ENCODE measurements around the gene PRRC2B.

DNA sequence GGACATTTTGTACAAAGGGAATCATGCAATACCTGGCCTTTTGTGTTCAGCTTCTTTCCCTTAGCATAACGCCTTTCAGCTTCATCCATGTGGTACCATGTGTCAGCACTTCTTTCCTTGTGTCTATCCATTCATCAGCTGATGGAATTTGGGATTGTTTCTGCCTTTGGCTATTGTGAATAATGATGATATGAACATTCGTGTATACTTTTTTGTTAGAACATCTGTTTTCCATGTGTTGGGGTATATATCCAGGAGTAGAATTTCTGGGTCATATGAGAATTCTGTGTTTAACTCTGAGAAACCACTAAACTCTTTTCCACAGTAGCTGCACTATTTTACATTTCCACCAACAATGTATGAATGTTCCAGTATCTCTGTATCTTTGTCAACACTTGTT is 14.8 kb upstream of the PRRC2B start:
- TF ChIP-seq, protein P1, sequence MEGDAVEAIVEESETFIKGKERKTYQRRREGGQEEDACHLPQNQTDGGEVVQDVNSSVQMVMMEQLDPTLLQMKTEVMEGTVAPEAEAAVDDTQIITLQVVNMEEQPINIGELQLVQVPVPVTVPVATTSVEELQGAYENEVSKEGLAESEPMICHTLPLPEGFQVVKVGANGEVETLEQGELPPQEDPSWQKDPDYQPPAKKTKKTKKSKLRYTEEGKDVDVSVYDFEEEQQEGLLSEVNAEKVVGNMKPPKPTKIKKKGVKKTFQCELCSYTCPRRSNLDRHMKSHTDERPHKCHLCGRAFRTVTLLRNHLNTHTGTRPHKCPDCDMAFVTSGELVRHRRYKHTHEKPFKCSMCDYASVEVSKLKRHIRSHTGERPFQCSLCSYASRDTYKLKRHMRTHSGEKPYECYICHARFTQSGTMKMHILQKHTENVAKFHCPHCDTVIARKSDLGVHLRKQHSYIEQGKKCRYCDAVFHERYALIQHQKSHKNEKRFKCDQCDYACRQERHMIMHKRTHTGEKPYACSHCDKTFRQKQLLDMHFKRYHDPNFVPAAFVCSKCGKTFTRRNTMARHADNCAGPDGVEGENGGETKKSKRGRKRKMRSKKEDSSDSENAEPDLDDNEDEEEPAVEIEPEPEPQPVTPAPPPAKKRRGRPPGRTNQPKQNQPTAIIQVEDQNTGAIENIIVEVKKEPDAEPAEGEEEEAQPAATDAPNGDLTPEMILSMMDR (IDR thresholded peaks at IDR 0.05), result no peak
- no peak for TF ChIP-seq POLR2A (IDR thresholded peaks at IDR 0.05)

All from lower leg skin (tissue), 3 donors.